Measurements from ENCODE around the gene CD68.

GRCh38 chr17:7570351-7570750 lies 9.1 kb upstream of the CD68 start:
- TF ChIP-seq POLR2A (IDR thresholded peaks at IDR 0.05; ENCODE audit: low read length) (no peak), GATA1 (IDR thresholded peaks at IDR 0.05; ENCODE audit: low read depth, low read length) (no peak)

Data from erythroblast (primary cell).